NCI-H524 (cell line): Measurements from ENCODE around the gene LETM1.

Experiments
- DNase-seq, 2 experiments: peaks; one replicate each; lab custom pipeline; 2025; lab: John Stamatoyannopoulos, UW

LETM1 gene

DNA sequence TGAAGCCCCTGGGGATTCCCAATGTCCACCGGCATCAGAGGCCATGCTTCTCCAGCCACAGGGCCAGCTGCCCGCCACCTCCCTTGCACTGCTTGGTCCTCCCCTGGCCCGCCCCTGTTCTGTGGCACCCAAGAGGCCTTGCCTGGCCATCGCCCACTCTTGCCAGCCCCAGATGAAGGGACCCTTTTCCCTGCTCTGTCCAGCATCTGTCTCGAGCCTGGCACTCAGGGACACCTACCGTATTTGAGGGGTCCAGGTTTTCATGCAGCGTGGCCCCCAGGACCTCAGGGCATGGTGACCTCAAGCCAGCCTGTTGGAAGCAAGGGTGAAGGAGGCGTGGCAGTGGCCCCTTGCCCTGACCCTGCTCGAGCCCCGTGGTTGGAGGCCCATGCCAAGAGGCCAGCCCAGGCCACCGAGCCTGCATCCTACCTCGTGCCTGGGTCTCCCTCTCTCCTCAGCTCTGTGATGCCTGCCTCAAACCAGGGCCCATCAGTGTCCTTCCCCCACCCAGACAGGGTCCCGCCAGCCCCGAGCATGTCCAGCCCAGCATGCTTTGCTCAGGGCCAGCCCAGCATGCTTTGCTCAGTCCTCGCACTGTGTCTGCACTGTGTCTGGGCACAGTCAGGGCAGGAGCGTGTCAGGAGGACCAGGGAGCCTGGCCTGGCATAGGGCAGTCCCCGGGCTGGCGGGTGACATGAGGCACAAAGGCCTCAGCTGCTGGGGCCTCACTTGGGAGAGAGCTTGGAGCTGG, 77.1 kb downstream of the LETM1 start:
- peak in 1 of 2 experiments; percentile 41 for DNase-seq

DNA sequence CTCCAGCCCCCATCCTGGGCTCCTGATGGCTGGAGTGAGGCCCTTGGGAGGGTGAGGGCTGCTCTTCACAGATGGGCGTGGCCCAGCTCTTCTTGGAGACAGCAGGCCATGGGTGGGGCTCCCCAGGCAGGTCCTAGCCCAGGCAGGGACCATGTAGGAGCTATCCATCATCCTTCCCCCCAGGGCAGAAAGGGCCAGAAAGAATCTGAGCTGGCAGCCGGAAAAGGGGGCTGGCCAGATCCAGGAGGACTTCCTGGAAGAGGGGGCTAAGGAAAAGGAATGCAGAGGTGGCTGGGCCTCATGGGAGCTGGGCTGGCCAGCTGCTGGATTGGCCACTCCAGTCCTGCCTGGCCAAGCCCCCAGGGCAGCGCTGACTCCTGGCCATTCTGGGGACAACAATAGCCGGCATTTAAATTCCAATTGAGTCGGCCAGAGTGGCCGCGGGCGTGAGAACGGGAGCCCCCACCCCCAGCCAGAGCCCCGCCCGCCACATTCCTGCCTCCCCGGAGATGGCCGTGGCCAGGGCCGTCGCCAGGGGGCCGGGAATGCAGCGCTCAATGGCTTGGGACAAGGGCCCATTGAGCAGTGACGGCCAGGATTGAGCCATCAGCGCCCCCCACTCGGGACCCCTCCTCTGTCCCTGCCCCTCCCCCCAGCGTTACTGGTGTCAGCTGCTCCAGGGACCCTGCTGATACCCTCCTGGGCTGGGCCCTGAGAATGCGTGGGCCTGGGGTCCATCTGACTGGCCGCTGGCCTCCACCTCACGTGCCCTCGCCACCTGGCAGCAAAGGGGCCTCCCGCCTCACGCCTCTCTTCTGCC, 77.9 kb downstream of the LETM1 start:
- peak in 1 of 2 experiments; percentile 26 for DNase-seq

DNA sequence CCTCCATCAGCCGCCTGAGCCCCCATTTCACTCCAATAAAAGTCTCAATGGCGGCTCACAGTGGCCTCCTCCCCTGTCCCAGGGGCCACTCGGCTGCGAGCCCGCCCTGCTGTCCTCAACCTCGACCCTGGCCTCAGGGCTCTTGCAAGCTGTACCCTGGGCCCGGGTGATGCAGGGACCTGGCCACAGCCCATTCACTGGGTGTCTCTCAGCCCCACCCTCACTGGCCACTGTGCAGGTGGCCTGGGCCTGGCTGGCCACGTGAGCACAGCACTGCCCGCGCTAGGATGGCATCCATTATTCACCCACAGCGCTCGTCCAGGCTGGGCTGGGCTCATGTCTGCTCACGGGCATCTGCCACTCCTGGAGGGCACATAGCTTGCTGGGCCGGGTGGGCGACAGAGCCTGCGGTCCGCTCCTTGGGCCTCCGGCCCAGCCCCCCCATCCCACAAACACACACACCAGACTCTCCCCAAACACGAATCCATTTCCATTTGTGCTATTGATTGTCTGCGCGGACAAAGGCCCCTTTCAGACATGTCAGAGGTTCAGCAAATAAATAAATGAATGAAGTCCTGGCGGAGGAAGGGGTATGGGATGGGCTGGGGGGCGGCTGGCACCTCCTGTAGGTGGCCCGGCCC, 79.3 kb downstream of the LETM1 start:
- DNase-seq: no peak

DNA sequence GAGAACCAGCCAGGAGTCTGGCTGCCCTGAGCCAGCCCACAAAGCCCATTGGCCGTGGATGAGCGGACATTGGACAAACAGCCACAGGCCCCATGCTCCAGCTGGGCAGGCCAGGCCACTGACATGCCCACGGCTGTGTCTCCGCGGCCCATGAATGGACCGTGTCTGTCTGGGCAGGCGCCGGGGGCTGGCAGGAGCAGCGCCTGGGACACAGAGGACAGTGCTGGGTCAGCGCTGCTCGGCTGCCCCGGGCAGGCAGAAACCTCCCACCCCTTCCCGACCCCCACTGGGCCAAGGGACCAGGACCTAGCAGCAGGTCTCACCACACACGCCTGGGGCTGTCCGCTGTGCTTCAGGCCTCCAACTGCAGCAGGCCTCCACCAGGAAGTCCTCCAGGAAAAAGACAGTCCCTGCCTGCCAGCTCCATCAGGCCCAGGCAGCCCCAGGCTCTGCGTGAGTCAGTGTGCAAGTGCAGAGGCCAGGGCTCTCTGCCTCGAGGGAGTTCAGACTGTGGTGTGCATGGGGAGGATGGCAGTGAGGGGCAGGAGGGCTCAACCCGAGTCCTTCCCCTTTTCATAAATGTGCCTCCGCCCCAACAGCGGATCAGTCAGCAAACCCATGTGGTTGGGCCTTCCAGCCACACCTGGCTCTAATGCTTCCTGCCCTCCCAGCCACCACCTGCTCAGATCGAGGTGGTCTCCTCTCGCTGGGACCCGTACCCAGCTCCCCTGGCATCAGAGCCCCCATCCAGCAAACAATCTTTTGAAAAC, 80.0 kb downstream of the LETM1 start:
- no peak for DNase-seq

DNA sequence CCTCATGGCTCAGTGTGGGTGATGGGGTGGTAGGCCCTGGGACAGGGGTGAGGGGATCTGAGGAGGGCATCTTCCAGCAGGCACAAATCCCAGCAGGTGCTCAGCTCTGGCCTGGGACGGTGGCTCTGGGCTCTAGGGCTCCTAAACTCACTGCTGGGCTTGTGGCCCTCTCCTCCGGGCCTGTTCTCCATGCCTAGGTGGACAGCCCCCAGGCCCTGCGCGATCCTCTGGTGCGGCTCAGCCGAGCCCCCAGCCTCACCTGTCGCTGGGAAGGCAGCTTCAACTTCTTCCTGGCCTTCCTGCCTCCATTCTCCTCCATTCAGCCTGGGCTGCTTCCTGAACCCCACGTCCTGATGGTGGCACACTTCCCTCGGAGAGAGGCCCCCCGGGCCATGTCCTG, 82.2 kb downstream of the LETM1 start:
- no peak for DNase-seq

DNA sequence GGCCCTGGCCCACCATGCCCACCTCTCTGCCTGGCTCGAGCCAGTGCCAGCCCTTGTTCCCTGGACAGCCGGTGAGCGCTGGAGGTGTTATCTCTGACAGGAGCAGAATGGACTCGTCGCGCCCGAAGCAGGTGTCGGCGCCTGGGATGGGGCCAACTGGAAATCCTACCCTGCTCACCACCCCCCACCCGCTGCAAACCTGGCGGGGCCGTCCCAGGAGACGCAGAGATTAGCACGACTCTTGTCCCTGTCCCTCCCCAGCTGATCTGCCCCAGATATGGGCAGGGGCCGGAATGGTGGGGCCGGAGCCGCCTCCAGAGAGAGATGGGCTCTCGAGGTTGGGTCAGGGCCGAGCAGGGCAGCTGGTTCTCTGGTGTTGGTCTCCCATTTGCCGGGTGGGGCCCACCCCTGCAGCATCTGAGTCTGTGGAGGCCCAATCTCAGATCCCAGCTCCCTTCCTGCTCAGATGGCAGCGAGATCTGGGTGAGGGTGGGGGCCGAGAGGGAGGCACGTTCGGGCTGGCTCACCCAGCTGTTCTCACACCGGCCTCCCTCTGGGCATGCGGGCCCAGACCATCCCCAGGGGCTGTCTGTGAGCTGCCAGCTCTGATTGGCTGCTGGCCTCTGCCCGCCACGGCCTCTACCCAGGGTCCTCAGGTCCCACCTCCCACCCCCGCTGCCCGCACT, 83.0 kb downstream of the LETM1 start:
- peak; percentile 93 to 95 for DNase-seq

DNA sequence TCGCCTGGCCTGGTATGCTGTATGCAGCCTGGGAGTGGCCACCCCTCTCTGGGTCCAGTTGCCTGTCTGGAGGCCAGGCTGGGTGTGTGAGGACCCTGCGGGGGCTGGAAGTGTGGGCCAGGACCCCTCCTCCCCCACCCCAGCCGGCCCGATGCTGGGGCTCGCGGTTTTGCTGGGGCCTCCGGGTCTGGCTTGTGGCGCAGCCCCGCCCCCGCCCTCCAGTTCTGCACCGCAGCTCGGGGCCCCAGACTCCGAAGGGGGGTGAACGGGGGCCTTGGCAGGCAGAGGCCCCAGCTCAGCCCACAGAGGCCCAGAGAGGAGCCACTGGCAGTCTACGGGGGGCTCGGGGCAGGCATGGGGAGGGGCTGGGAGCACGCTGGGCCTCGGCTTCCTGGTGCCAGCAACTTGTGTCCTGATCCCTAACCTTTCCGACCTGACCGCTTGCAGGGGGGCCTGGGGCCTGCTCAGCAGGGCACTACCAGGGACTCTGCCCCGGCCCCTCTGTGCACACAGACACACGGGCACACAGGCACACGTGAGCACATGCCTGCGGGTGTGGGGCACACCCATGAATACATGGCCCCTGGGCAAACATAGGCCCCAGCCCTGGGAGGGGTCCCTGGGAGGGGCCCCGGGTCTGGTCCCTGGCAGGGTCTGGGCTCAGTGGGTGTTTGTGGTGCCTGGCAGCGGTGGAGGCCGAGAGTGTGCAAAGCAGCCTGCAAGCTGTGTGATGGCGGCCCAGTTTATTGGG, 84.2 kb downstream of the LETM1 start:
- DNase-seq: no peak

DNA sequence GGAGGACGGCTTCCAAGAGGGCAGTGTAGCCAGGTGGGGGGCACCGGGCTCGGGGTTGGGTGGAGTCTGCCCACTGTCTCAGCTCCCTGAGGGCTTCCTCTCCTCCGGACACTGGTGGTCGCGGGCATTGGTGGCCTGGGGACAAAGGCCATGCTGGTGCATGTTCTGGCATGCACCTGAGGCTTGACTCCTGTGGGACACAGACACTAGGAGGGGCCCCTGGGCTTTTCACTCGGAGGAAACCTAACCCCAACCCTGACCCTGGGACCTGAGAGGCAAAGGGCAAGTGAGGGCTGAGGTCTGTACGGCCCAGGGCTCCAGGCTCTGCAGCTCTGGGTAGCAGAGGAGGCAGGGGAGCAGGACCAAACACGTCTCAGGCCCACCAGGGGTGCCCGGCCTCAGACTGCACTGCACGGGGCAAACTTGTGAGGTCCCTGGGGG, 85.1 kb downstream of the LETM1 start:
- no peak for DNase-seq

DNA sequence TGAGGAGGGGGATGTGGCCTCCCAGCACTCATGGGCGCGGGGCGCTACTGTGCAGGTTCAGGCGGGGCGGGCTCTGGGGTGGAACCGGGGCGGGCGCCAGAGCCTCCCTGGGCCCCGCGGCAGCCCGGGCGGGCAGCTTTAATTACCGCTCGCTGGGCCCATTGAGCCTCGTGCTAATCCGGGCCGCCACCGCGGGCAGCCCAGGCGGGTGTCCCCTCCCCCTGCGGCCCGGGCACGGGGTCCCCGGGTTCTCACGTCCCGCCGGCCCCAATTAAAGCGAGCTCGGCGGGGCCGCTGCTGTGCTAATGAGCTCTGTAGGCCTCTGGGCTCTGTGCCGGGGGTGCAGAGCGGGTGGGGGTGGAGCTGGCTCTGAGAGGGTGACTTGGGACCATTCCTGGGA, 85.7 kb downstream of the LETM1 start:
- DNase-seq: peak in 1 of 2 experiments; percentile 29

DNA sequence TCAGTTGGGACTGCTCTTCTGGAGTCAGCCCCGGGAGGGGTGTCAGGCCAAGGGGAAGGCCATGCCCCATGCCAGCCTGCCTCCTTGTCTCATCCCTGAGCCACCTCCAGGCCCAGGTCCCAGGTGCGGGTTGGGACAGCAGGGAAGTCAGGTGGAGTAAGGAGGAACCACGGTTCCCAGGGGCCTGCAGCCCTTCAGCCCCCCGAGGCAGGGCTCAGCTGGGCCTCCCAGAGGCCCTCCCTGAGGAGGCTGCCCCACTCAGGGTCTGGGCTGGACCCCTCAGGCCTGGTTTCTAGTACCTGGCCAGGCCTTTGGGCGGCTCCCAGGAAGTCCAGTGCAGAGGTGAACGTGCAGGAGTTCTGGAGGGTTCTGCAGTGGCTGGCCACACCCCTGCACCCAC, 86.3 kb downstream of the LETM1 start:
- no peak for DNase-seq

DNA sequence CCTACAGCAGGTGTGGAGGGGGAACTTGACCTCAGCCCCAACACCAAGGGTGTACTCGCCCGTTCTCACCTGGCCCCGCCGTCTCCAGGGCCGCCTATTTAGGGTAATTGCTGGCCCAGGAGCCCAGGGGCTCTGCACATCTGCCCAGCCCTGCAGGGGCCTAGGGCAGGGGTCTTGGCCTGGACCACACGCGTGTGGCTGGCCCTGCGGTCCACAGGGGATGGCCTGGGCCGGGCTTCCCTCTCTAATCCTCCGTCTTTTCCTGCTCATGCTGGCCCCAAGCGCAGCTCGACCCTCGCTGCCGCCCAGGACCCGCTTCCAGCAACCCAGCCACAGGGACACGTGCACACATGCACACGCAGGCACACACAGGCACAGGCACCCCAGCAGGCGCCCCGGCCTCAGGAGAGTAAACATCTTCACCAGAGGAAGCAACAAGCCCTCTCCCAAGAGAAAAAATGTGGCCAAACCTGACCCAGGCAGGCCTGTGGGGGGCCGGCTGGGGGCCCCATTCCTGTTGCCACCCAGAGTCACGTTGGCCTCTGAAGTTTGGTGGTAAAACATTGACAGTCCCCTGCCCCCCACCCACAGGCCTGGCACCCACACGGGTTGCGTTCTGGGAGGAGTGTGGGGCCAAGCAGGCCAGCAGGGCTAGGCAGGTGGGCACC, 87.5 kb downstream of the LETM1 start:
- DNase-seq: no peak

DNA sequence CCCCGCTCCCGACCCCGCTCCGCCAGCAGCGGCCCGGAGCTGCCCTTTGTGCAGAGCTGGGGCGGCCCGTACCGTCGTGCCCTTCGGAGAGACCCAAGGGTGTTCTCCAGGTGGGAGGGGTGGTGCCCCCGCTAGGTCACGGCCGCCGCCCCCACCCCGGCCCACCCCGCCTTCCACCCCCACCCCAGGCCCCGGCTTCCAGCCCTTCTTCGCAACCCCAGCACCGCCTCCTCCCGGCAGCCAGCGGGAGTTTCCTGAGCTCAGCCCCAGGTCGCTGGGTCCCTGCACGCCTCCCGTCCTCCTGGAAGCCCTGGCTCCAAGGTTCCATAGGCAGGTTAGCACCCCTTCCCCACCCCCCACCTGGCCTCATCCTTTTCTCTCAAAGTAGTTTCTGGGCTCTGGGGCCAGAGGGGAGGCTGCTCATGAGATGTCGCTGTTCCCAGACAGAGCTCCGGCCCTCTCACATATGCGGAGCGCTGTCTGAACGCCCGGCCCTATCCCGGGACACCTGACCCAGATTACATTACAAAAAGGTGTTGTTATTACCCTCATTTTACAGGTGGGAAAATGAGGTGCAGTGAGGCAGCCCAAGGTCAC, 88.1 kb downstream of the LETM1 start:
- peak in 1 of 2 experiments; percentile 29 for DNase-seq

DNA sequence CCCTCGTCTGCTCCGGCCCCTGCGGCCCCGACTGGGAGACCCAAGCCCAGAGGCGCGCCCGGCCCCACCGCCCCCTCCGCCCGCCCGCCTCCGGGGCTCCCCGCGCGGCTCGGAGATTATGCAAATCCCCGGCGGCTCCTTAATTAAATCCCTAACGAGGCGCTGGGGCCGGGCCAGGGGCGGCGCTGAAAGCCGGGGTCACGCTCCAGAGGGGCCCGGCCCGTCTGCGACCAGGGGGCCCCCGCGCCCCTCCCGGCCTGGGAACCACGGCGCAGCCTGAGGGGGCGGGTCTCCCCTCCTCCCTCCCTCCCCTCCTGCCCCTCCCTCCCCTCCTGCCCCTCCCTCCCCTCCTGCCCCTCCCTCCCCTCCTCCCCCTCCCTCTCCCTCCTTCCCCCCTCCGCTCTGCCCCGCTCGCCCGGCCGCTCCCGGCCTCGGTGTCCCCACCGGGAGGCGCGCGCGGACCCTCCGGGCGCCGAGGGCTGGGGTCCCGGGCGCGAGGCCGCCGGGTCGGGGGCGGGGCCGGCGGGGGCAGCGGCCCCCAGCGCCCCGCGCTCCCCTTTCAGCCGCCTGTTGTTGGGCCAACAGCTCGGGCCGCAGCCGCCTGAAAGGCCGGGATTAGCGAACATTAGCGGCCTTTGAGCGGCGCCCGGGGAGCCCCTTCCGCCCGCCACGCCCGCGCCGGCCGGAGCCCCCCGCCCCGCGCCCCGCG, 88.7 kb downstream of the LETM1 start:
- DNase-seq: peak in 1 of 2 experiments; percentile 33

DNA sequence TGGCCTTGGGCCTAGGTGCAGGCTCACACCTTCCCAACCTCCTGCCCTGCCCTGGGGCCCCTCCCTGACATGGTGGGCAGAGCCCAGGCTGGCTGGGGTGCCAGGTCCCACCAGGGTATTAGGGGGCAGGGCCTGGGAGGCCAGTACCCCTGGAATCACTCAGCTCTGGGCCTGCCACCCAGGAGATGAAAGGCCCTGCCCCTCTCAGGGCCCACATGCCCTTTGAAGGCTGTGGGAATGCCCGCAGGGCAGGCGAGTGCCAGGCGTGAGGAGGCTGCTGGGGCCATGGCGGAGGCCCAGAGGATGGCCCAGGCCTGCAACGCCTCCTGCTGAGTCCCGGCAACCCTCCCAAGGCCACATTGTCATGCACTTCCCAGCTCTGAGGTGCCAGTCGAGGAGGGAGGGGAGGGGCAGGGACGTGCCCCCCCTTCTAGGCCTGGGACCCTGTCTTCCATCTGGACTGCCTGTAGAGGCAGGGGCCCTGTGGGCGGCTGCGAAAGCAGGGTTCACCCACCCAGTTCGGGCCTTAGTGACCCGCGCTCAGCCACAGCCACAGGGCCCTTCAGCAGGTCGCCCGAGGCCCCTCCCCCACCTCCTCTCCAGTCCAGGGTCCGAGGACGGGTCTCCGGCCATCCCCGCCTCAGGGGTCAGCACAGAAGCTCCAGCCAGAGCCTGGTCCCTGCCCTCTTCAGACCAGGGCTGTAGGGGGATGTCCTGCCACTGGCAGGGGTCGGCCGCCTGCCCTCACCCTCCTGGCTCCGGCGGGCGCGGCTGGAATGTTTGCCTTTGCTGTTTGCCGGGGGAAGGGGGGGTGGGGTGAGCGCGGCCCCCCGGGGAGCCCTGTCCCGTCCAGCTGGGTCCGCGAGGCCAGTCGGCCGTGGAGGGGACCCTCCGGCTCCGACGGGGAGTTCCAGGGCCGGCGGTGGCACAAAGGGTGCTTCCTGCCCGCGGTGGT, 89.6 kb downstream of the LETM1 start:
- DNase-seq: peak in 1 of 2 experiments; percentile 24

DNA sequence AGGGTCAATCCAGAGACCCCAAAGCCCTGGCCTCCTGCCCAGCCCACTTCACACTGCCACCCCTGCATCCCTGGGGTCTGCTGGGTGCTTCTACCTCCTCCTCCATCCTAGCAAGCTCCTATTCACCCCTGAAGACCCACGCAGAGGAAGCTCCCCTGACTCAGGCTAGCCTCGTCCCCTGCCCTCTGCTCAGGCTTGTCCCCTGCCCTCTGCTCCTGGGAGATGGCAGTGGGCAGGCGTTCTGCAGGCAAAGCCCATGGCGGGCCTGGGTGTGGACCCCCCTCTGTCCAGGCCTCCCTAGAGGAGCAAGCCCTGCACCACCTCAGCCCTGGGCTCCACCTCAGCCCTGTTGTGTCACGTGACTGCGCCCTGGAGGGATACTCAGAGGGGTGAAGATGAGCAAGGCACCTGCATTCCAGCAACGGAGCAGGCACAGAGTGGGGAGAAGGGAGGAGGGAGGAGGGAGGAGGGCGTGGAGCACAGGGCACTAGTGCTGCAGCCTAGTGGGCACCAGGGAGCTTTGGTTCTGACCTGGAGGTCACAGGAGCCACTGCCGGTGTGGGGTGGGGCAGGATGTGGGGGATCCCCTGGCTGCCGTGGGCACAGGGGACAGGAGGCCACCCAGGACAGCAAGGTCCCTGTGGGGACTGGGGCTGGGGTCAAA, 90.4 kb downstream of the LETM1 start:
- DNase-seq: no peak

DNA sequence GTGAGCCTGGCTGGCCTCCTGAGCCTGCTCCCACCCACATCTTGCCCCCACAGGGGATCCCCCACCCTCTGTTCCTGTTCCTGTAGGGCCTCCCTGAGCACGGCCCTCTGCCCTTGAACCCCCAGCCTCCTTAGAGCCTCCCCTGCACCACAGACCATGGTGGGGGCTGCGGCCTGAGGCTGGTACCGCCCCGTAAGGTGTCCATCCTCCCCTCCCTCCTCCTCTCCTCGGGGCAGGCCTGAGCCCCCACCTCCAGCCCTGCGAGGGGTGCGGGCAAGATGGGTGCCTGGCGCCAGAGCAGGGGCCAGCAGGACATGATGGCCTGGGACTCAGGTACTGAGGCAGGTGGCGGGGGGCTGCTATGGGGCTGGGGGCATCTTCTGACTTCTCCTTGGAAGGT, 91.3 kb downstream of the LETM1 start:
- no peak for DNase-seq

DNA sequence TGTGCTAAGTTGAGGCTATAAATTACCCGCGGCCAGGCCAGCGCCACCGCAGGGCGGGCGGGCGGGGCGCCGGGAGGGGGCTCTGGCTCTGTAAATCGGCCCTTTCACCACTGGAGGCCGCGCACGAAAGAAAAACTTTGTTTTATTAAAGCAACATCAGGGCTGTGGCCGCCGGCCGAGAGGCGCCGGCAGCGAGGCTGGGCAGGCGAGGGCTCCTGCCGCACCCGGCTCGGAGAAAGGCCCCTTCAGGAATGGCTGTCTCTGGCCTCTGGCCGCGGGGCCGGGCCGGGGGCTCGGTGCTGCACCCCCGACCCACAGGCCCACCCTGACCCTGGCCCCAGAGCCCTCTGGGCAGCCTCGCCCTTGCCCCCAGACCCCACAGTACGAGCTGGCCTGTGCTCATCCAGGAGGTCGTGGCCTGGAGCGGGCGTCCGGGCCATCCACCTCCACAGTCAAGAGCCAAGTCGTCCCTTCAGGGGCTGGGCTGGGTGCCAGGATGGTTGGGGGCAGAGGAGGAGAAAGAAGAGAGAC, 92.3 kb downstream of the LETM1 start:
- no peak for DNase-seq
